ENCODE measurements around the gene GSK3B.

- TF ChIP-seq ZNF8 (CRISPR knock-in tag; IDR thresholded peaks at IDR 0.05) (no peak), OSR1 (CRISPR knock-in tag; IDR thresholded peaks at IDR 0.05) (no peak), ARNTL (CRISPR knock-in tag; IDR thresholded peaks at IDR 0.05; ENCODE audit: borderline replicate concordance, low read depth) (no peak)
- TF ChIP-seq, protein P1, sequence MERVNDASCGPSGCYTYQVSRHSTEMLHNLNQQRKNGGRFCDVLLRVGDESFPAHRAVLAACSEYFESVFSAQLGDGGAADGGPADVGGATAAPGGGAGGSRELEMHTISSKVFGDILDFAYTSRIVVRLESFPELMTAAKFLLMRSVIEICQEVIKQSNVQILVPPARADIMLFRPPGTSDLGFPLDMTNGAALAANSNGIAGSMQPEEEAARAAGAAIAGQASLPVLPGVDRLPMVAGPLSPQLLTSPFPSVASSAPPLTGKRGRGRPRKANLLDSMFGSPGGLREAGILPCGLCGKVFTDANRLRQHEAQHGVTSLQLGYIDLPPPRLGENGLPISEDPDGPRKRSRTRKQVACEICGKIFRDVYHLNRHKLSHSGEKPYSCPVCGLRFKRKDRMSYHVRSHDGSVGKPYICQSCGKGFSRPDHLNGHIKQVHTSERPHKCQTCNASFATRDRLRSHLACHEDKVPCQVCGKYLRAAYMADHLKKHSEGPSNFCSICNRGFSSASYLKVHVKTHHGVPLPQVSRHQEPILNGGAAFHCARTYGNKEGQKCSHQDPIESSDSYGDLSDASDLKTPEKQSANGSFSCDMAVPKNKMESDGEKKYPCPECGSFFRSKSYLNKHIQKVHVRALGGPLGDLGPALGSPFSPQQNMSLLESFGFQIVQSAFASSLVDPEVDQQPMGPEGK (CRISPR knock-in tag; IDR thresholded peaks at IDR 0.05; ENCODE audit: borderline replicate concordance): no peak
Measured at GRCh38 chr3:119933207-119933606, 161.0 kb downstream of the GSK3B start.
